Measurements from ENCODE around the gene ZNF414.

ZNF414 gene

DNA sequence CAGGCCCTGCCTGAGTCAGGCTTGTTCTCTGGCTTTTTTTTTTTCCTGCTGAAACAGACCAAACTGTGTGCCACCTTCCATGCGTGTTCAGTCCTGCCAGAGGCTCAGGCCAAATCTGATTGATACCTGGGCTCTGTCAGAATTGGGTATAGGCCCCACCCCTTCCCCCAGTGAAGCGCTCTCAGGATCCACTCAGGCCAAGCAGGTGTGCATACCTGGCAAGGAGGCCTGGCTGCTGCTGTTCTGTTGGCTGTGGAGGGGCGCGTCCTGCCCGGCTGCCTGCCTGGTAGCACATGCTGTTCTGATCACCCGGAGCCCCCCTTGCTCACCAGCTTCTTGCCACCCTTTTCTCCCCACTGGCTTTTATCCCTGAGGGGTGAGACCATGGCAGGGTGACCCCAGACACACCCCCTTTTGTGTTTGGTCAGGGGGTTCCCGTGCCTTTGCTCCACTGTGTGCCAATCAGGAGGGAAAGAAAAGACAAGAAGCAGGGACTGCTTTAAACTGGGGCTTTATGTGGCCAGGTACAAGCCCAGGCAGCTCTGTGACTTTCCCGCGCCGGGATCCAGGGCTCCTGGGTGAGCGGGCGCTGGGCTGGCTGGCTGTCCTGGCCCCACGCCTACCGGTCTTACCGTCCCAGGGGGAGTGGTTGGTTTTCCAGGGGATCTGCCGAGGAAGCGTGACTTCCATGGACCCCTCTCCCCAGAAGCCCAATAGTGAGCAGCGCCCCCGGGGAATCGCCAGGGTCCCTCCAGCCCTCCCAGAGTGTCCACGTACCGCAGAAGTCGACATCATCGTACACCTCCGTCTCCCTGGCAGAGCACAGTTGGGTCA lies 24.2 kb downstream of the ZNF414 start:
- no peak for DNase-seq

DNA sequence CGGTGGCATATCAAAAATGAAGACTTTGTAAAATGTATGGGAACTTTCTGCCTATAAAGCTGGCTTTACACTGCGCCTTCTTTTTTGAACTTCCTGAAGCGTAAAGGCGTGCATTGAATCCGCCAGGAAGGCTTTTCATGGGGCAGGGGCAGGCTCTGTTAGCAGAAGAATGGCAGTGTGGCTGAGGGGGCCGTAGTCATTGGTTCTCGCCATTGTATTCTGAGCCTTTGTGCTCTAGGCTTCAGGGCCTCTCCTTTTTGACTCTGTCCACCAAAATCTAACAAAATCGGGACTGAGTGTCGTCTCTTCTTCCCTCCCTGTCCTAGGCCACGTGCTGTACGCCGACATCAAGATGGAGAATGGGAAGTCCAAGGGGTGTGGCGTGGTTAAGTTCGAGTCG lies 25.6 kb downstream of the ZNF414 start:
- DNase-seq, result no peak

DNA sequence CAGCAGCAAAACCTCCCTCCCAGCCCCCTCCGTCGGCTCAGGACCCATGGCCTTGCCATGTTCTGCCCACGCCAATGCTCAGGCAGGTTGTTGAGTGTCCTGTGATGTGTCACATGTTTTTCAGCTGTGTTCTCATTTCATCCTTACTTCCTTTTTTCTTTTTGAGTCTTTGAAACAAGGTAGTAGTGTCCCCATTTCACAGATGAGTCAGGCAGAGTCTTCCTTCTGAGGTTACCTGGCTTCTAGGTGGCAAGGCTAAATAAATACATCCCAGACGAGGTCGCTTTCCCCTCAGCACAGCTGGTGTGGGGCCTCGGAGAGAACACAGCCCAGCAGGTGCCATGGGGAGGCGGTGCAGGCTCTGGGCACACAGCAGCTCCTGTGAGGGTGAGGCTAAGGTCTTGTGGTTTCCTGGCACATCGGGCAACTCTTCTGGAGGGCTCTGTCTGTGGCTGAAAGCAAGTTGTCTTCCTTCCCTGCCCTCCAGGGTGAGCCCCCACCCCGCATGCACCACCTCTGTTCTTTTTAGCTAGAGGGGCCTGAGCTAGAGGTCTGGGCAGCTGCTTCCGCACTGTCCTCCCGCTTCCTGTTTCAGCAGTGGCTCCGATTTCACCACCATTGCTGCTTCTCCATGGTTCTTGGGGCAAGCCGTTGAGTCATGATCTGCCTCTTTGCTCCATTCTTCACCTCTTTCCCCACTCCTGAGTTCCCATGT lies 26.7 kb downstream of the ZNF414 start:
- no peak for DNase-seq

- DNase-seq, result no peak
Measured at GRCh38 chr19:8486661-8487136, 27.3 kb downstream of the ZNF414 start.

- DNase-seq, result no peak
Measured at GRCh38 chr19:8485561-8486371, 28.2 kb downstream of the ZNF414 start.

DNA sequence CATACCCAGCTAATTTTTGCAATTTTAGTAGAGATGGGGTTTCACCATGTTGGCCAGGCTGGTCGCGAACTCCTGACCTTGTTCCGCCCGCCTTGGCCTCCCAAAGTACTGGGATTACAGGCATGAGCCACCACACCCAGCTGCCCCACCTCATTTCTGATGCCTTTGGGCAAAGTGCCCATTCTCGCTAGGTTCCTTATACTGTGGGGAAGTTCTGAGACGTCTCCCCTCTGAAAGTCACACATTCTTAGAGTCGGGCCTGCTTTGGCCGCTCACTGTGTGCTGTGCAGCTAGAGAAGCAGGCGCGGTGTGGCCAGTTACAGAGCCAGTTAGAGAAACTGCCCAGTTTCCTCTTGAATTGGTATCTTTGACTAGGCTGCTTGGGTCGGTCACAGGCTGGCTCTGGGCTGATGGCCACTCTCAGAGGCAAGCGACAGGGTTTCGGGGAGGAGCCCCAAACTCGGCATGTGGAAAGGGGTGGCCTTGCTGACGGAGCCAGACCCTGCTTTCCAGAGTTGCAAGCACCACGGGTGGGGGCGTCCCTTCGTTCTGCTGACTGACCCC lies 29.6 kb downstream of the ZNF414 start:
- DNase-seq, result no peak

DNA sequence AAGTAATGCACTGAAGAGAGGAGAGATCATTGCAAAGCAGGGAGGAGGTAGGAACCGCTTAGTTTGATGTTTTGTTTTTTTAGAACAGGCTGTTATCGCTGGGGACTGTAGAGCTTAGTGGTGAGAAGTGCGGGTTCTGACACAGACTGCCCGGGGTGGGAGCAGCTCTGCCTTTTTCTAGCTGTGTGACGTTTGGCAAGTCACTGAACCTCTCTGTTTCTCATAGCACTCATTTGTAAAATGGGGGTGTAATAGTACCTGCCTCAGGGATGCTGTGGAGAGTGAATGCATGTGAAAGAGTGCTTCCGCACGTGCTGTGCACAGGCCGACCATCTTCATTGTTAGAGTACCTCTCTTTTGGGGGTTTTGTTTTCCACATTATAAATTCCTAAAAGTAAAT lies 30.8 kb downstream of the ZNF414 start:
- DNase-seq, result no peak

DNA sequence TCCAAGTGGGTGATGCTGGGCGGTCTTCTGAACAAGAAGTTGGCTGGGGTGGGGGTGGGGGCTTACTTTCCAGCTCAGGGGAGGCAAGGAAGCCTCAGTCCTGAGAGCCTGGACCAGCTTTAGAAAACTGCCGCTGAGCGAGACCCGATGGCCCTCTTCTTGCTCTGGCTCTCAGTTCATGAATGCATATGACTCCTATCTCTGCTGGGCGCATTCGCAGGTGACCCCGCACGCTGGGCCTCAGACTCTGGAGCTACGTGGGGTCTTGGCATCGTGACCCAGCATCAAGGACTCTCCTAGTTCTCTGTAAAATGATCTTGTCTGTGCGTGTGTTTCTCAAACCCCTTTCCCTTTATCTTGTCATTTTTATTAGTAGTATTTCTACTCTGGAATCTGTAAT lies 31.3 kb downstream of the ZNF414 start:
- DNase-seq, result no peak

- DNase-seq, result no peak
Measured at GRCh38 chr19:8481616-8482015, 32.4 kb downstream of the ZNF414 start.

DNA sequence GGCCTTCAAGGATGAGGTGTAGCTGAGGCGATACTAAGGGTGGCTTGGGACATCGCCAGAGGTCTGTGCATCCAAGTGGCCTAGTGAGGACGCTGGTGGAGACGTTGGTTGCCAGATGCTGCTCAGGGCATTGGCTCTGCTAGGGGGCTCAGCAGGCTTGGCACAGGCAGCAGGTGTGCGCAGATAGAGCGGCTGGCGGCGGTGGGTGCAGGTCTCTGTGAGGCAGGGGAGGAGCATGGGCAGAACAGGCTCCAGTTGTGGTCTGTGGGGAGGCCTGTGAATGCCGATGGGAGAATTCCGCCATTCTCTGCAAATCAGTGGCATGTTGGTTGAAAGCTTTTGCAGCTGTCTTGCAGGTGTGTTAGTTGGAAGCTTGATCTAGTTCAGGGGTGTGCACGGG lies 32.8 kb downstream of the ZNF414 start:
- no peak for DNase-seq

- DNase-seq, result no peak
Measured at GRCh38 chr19:8478598-8478997, 35.4 kb downstream of the ZNF414 start.

DNA sequence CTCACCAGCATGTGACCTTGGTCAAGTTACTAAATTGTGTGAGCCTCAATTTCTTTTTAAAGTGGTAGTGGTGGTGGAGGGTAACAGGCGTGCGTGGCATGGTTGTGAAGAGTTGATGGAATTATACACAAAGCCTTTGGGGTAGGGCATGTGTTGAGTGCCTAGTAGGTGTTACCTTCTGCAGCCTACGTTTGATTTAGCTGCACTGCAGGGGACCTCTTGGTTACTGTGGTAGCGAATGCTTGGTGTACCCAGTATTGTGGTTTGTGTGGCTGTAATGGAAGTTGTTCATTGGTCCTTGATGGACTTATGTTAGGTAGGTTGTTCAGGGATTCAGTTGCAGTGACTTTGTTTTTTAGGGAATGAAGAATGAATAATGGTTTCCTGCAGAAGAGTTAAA lies 36.1 kb downstream of the ZNF414 start:
- DNase-seq, result no peak

DNA sequence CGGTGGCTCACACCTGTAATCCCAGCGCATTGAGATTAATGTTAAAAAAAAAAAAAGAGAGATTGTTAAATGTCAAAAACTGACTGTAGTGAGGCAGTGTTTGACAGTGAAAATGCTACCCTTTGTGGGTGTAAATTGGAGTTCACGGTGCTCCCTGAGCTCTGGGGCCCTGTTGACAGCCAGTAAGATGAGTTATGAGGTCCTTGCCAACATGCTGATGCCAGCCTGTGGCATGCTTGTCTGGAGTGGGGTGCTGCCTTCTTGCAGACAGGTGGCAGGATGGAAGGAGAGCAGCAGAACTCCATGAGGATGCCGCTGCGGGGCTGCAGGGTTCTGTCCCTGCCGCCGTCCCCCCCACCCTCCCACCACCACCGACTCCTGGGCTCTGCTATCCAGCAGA lies 37.4 kb downstream of the ZNF414 start:
- no peak for DNase-seq

DNA sequence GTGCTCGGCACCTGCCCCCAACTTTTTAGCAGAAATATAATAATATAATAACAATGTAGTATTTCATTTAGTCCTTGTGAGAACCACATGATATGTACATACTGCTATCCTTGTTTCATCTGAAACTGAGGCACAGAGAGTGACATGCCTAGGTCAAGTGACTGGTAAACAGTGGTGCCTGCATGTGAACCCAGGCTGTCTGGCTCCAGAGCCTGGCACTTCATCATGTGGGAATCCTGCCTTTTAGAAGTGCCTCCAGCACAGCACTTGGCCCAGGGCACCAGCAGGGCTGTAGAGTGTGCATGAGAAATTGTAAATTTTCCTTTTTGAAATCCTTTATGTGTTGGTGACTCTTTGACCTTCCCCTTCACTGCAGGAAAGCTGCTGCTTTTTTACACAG lies 39.0 kb downstream of the ZNF414 start:
- DNase-seq, result no peak

DNA sequence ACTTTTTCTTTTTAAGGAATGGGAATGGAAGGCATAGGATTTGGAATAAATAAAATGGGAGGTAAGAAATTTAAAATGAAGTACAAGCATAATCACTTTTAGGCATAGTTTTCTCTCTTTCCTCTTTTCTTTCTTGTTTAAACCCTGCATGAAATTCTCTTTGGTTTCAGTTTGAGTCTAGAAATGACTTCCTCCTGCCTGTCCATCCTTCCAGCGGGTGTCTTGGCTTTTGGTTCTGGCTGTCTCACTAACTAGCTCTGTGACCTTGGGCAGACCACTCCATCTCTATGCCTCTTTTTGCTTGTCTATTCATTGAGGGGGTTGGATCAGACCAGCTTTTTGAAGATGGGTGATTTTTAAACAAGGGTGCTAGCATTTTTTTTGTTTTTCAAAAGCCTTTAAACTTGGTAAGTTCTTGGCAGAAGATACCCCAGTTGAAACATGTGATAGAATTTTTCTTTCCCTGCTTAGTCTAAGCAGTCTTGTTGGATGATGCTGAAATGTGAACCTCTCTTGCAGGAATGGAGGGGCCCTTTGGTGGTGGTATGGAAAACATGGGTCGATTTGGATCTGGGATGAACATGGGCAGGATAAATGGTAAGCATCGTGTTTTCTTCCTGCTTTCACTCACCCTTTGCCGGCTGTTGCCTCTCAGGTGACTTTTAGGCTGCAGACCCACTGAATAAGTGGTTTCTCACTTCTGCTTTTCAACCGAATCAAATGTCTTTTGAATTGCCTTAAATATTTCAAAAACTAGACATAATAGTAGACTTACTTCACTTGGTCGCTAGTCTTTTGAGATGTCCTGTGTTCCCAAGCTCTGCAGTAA lies 40.1 kb downstream of the ZNF414 start:
- no peak for DNase-seq

- no peak for DNase-seq
Measured at GRCh38 chr19:8469613-8470368, 44.2 kb downstream of the ZNF414 start.

DNA sequence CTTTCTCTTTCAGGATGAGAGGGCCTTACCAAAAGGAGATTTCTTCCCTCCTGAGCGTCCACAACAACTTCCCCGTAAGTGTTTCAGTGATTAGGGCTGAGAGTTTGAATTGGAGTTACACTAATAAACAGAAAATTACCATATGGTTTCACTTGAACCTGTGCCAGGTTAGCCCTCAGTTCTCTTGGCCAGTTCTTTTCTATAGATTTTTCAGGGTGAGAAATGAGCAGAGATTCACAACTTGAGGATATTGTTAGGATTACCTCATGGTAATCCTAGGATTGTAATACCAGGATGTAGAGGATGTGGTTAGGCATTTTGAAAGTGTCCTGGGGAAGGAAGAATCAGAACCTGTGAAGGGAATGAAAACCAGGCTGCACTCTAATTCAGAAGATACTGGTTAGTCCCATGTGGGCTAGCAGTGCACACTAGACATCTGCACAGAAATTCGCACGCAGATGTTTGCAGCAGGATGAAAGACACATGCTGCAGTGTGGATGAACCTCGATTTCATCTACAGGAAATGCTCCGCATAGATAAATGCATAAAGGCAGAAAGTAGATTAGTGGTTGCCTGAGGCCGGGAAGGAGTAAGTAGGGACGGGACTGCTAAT lies 45.1 kb downstream of the ZNF414 start:
- DNase-seq, result no peak

GRCh38 chr19:8468124-8468523 lies 45.8 kb downstream of the ZNF414 start:
- no peak for DNase-seq

DNA sequence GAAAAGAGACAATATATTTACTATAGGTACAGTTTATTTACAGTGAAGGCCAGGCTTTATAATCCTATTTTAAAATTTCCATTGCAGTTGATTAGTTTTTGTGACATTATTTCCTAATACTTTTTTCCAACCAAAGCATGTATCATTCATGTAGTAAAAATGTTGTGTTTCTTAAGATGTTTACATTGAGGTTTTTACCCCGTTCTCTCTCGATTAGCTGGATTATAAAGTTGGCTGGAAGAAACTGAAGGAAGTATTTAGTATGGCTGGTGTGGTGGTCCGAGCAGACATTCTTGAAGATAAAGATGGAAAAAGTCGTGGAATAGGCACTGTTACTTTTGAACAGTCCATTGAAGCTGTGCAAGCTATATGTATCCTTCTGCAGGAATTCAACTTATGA lies 47.9 kb downstream of the ZNF414 start:
- DNase-seq, result no peak

- DNase-seq, result no peak
Measured at GRCh38 chr19:8463365-8463764, 50.6 kb downstream of the ZNF414 start.

- no peak for DNase-seq
Measured at GRCh38 chr19:8462571-8462970, 51.4 kb downstream of the ZNF414 start.
